Colon (tissue), 2 donors: Measurements from ENCODE around the gene HRH1.
"Not testable (repeated sequence)": the region's sequence is repeated elsewhere in the genome, so short reads cannot be mapped to it uniquely, and the experiment has no call there.

Experiments
- FAIRE-seq: peaks from 2 replicates; lab custom pipeline; 2012; peaks lifted over from hg19 to GRCh38; lab: Jason Lieb, UNC
- donor health status: control.
- donor health status: control.

HRH1 gene

DNA sequence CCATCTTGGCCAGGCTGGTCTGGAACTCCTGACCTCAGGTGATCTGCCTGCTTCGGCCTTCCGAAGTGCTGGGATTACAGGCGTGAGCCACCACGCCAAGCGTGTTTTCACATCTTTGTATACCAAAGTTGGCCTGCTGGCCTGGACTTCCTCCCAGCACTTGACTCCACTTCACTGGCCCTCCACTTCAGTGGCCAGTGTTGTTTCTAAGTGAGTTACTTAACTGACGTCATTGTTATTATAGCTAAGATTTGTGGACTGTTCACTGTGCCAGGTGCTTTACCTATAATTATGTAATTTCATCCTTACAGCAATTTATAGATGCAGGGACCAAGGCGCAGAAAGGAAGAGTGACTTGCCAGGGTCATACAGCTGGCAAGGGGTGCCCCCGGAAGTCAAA is 52.0 kb downstream of the HRH1 start:
- no peak for FAIRE-seq

DNA sequence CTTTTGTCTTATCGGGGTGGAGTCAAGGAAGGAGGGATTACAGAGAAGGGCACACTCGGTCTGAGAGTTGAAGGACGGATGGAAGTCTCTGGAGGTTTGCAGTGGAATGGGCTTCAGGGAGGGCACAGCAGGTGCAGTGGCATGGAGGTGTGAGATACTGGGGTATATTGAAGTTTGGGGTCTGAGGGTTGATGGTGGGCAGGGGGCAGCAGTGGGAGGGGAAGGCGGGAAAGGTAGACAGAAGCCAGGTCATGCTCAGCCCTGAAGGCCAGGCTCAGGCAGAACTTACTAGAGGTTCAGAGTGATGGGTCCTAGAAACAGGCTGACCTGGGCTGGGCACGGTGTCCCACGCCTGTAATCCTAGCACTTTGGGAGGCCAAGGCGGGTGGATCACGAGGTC is 52.7 kb downstream of the HRH1 start:
- no peak for FAIRE-seq

DNA sequence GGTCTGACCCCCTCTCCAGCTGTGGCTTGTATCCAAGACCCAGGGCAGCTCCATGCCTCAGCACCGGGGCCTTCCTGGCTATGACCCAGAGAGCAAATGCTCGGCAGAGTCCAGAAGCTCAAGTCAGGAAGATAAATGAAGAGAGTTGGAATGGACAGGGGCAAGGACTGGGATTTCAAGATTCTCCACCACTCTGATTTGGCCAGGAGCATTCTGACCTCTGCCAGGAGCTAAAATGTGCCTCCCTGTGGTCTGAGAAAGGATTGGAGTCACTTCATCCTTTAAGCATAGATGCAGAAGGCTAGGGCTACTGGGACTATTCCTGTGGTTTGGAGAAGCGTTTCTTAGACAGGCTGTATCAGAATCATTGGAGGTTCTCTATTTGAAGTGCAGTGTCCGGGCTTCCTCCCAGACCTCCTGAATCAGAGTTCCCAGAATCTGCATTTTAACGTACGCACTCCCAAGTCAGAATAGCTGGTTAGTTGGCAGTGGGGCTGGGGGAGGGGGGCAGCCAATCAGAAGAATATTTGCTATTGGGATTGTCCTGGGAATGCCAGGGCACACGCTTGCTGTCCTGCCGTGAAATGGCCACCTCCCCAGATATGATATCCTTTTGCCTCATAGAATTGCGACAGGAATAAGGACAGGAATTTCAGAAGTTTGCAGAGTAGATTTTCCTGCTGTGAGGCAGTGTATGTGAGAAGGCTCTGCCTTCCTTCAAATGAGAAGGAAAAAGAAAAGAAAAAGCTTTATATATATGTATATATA is 57.4 kb downstream of the HRH1 start:
- FAIRE-seq: no peak

DNA sequence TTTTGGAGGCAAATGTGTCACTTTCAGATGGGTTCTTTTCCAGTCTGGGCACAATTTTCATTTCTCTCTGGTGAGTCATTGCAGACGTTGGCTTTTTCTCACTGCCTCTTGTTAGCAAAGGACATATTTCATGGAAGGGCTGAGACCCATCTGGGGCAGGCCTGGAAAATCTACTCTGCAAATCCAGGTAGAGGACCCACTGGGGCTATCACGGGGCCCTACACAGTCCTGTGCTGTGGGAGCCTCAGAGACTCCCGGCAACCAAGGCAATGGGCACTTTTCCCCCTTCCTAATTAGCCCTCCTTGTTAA is 58.0 kb downstream of the HRH1 start:
- no peak for FAIRE-seq

DNA sequence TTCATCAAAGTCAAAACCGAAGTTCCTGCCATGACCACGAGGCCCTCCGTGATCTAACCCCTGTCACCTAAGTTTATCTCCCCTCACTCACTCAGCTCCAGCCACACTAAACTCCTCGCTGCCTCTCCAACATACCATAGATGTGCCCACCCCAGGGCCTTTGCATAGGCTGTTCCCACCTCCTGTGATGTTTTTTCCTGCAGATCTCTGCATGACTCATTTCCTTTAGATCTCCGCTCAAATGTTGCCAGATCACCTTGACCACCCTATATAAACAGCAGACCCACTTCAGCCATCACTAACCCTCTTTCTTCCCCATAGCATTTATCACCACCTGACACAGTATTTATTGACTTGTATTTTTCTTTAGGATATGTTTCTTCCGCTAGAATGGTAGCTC is 58.5 kb downstream of the HRH1 start:
- FAIRE-seq: no peak

DNA sequence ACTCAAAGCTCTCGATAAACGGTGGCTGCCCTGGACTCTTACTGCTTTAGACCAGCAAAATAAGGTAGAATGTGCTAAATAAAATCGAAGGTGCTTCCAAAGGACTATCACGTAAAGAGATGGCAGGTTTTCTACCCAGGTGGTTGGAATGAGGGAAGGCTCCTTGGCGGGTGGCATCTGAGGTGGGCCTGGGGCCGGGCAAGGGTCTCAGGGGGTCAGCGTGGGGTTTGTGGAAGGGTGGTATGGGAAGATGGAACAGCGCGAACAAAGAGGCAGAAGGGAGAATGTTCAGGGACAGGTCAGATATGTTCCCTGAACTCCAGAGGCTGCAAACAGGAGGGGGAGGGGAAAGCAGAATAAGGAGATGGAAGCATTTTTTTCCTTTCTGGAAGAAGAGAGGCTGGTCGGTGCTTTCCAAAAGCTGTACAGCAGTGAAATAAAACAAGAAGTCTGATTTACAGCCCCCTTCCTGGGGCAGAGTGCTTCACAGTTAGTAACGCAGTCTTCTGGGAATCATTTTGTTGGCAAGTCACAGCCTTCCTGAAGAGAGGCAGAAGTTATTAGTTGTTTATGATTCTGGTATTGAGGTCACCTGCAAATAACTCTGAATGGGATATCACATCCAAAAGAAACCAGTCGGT is 59.6 kb downstream of the HRH1 start:
- no peak for FAIRE-seq

DNA sequence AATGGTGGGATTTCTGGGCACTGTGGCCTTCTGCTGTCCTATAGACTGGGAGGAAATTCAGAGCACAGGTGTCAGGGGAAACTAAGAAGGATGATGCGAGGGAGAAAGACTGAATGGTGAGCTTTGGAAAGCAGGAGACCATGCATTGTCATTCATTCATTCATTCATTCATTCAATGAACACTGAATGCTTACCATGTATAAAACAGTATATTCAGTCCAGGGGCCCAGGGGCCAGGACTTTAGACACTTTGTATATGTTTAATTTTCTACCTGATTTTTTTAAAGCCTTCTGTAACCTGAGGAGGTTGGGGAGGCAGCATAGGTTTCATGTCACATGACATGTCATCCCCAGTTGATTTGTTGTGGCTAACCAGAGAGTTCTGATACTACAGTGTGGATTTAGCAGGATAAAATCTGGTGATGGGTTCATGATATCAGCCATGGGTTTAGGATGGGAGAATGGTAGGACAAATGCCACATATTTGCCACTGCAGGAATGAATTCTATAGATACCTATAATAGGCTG is 60.2 kb downstream of the HRH1 start:
- FAIRE-seq: no peak

DNA sequence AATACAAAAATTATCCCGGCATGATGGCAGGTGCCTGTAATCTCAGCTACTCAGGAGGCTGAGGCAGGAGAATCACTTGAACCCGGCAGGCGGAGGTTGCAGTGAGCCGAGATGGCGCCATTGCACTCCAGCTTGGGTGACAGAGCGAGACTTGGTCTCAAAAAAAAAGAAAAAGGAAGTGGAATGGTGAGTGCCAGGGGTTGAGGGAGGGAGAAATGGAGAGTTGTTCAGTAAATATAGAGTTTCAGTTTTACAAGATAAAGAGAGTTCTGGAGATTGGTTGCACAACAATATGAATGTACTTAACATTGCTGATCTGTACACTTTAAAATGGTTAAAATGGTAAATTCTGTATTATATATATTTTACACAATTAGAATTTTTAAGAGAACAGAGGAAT is 63.1 kb downstream of the HRH1 start:
- FAIRE-seq: not testable (repeated sequence)

DNA sequence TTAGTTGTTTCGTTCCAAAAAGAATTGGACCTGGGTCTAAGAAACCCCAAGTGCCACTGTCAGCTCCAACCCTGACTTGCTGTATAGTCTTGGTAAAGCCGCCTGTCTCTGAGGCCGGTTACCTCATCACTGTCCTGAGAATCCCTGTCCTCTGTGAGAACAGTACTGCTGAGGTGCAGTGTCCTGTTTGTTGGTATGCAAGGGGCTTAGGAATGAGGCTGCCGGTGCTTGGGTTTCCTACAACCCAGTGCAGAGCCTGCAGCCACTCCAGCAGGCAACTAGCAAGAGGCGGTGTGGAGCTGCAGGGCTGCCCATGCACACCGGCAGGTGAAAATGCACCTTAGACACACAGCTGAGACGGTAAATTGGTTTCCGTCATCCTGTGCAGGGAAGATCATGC is 65.9 kb downstream of the HRH1 start:
- no peak for FAIRE-seq

DNA sequence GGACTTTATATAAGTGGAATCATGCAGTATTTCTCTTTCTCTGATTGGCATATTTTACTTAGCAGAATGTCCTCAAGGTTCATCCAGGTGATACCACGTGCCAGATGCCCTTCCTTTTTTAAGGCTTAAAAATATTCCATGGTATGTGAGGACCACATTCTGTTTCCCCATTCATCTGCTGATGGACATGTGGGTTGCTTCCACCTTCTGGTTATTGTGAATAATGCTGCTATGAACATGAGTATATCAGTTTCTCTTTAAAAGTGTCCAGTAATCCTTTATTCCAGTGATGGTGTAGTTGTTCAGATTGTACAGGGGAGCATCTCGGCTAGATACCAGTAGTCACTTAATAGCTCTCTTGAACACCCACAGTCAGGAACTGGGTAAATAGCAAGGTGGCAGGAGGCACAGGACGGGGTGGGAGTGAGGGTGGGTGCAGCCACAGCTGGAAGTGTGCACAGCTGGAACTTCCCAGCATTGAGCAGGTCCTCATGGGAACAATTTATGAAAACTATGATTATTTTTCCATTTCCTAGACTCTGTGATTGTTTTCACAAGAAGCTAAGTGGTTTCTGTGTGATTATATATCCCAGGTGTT is 67.6 kb downstream of the HRH1 start:
- FAIRE-seq: no peak

DNA sequence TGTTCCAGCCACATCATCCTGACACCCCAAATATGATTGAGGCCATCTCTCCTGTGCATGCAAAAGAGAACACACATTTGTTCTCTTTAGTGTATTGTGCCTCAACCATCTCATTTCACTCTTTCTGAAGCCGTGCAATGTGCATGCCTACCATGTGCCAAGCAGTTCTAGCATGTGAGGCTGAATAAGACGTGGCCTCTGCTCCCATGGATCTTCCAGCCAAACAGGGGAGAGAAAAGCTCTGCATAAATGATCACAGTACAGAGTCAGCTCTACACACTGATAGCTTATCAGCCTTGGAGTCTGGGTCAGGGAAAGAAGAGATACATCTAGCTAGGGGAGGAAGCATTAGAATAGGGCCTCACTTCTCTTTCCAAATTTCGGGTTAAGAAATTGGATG is 69.7 kb downstream of the HRH1 start:
- no peak for FAIRE-seq

DNA sequence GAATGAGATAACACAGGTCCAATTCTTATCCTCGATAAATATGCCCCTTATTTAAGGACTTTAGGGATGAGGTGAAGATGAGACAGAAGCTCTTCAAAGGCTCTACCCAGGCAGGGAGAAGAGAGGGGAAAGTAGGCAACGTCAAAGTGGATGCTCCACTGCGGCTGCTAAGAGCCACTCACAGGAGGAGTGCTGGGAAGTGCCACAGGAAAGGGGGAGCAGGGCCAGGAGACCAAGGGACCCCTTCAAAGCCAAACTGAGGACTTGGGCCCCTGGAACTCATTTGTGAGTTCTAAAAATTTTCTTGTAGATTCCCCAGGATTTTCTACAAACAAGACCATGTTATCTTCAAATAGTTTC is 70.6 kb downstream of the HRH1 start:
- no peak for FAIRE-seq

DNA sequence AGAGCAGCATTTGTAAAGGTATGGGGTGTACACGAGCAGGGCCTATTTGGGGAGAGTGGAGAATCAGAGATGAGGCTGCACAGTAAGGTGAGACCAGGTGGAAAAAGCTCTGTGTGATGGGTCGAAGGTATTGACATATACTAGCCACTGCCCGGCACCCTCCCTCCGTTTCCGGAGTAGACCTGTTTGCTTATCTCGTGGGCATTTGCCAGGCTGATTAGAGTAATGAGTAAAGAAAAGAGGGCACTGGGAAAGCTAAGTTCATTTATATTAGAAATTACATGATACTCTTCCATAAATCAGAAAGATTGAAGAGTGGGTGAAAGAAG is 71.7 kb downstream of the HRH1 start:
- no peak for FAIRE-seq

DNA sequence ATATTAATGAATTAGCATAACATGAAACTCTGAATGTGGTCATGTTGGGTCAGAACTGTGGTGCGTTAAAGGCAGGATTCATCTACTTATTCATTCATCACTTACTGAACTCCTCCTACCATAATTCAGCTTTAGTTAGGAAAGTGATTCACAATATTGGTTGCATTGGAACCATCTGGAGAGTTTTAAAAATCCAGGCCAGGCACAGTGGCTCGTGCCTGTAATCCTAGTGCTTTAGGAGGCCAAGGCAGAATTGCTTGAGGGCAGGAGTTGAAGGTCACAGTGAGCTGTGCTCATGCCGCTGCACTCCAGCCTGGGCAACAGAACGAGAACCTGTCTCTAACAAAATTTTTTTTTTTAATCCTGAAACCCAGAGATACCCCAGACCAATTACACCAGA is 73.7 kb downstream of the HRH1 start:
- no peak for FAIRE-seq

DNA sequence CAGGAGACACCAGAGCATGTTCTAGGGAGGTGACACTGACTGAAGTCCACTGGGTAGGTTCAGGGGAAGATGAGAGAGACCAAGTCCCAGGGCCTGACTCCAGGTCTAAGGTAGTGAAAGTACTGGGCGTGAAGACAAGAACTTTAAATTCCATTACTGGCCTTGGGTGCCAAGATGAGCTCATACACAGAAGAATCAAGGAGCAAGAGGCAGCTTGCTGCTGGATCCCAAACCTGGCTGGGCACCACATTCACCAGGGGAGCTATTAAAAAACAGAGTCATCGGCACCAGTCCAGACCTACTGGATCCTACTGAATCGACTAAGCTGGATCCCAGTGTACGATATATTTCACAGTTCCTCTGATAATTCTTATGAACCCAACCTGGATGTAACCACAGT is 75.8 kb downstream of the HRH1 start:
- no peak for FAIRE-seq

DNA sequence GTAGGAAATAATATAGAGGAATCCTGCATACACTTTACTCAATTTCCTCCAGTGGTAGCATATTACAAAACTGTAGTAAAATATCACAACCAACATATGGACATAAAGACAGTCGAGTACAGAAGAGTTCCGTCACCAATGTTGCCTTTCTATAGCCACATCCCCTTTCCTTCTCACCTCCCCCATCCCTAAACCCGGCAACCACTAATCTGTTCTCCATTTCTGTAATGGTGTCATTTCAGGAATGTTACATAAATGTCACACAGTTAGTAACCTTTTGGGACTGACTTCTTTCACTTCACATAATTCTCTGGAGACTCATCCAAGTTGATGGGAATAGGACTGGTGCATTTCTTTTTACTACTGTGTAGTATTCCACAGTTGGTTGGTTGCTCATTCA is 76.5 kb downstream of the HRH1 start:
- no peak for FAIRE-seq

DNA sequence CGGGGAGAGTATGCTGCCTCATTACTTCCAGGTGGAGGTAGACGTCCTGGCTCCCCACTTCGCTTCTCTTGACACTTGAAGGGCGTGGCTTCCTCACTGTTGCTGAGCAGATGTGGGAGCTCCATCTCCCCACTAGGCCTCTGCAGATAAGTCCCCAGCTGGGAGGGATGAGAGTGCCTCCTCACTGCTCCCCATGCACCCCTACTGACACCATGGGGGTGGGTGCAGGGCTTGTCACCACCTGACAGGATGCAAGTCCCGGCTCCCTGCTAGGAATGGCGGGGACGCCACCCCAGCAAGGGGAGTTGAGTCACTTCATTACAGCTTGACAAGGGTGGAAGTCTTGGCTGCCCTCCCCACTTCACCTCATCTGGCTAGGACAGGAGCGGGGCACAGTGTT is 81.1 kb downstream of the HRH1 start:
- FAIRE-seq: no peak

DNA sequence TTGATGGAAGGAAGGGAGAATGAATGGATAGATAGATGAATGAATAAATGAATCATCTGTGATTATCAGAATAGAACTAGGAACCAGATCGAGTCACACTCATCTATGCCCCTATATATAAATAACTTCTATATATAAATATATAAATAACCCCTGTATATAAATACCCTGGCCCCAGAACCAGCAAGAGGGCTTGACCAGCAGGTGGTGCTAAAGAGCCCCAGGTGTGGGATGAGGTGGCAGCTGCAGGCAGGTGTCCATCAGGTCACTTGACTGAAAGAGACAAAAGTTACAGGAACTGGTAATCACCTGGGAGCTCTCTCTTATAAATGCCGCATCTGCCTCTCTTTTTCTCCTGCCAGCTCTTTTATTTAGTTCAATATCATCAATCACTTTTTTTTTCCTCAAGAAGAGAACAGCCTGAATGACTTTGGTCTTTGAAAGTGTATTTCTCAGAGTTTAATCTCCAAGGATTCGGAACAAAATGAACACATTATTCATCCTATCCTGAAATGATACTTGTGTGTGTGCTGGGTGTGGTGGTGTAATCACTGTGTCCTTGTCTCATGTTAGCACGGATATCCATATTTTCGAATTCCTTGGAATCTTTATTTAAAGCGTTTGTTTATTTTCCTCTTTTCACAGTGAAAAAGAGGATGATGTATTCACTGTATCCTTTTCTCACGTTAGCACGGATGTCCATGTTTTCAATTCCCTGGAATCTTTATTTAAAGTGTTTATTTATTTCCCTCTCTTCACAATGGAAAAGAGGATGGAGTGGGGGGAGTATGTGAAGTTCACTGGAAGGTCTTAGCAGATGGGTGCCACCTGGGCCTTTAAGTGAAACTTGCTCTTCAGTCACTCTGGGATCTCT is 82.5 kb downstream of the HRH1 start:
- FAIRE-seq: no peak

DNA sequence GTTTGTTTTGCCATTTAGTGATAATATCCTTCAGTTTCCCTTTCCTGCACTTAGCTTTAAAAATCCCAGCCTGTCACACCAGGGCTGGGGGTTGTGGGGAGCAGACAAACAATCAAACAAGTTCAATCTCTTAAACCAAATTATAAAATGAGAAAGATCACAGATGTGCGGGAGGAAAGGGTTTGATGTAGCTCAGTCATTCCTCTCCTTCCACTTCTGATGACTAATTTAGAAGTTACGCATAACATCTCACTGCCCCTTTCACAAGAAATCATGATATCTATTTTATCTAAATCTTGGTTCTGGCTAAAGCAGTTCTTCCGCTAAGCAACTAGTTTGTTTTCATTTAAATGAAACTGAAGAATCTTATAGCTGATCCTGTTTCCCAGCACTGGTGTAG is 83.8 kb downstream of the HRH1 start:
- FAIRE-seq: no peak

DNA sequence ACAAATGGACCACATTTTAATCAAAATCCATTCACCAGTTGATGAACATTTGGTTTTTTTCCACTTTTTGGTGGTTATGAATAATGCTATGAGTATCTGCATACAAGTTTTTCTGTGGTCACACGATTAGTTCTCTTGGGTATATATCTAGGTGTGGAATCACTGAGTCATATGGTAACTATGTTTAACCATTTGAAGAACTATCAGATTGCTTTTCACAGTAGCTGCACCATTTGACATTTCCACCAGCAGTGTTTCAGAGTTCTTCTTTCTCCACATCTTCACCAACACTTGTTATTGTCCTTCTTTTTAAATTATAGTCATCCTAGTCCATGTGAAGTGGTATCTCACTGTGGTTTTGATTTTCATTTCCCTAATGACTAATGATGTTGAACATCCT is 84.6 kb downstream of the HRH1 start:
- no peak for FAIRE-seq

DNA sequence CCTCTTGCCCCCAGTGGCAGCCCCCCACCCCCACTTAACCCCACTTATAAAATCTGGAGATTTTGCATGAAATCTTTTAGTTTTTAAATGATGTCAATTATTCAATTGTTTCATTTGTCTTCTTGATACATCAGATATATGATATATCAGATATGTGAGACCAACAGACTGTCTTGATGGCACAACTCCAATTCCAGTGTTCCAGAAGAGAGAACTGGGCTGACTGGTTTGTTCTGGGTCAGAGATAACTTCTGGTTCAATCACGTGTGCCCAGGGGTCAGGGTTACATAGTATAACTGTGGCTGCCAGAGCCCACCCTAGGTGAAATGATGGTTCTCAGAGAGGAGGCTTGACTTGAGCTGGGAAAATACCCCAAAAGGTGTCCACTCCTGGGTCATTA is 85.5 kb downstream of the HRH1 start:
- FAIRE-seq: no peak

DNA sequence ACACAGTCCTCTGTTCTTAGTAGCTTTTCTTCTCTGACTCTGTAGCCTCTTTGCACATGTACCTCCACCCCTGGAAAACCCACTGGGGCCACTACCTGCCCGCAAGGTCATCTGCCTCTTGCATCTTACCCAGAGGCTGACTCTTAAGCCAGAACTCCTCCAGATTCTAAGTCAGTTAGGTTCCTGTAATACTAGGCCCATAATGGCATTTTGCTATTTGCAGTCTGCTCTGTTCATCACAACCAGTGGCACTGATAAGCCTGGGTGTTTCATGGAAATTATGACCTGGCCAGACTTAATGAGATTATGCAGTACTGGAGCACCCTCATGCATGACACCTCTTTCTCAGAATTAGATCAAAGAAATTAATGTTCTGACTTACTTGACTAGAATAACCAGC is 86.2 kb downstream of the HRH1 start:
- FAIRE-seq: no peak

DNA sequence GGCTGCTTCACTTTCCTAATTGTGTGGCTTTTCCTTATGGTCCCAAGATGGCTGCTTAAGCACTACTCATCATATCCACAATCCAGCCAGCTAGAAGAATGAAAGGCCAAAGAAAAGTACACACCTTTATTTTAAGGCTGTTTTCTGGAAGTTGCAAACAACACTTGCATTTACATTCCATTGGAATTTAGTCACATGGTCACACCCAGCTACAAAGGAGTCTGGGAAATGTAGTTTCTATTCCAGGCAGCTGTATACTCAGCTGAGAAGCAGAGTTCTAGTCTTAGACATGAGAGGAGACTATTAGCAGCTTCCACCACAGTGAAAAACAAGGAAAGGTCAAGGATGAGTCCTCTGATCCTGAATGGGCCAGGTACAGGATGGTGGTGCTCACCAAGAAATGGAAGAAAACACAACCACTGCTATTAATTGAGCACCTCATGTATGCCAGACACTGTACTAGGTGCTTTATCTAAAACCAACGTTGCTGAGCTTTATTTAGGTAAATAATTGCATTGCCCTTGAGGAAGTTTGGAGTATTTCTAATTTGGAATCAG is 89.9 kb downstream of the HRH1 start:
- FAIRE-seq: no peak
